Eye (tissue), 1 donor: ENCODE results near the gene ZNF222.

Experiments
- DNase-seq: peaks from one replicate; pipeline ENCODE4 v3.0.0-alpha.2; 2015

ZNF222 gene

GRCh38 chr19:44025217-44025936, at the start of gene ZNF222:
ZNF222 (plus strand) TSS chr19:44025379; CDS start chr19:44025437, 58 bp downstream.
- DNase-seq = peak; percentile 96

GRCh38 chr19:43976732-43977131, 48.4 kb upstream of the ZNF222 start:
- DNase-seq = no peak

- DNase-seq = no peak
Measured at GRCh38 chr19:43983544-43983911, 41.7 kb upstream of the ZNF222 start.

GRCh38 chr19:43983912-43984686, 41.1 kb upstream of the ZNF222 start, which contains the start of gene ZNF155:
ZNF155 (plus strand) TSS chr19:43984188; CDS start chr19:43988544, 4,356 bp downstream.
- peak; percentile 98 for DNase-seq

- no peak for DNase-seq
Measured at GRCh38 chr19:43984687-43985000, 40.5 kb upstream of the ZNF222 start.

GRCh38 chr19:43997631-43998290, 27.4 kb upstream of the ZNF222 start:
- no peak for DNase-seq

GRCh38 chr19:44002212-44002565, 23.0 kb upstream of the ZNF222 start:
- DNase-seq = no peak

- DNase-seq = peak; percentile 99
Measured at GRCh38 chr19:44002566-44003460, 22.4 kb upstream of the ZNF222 start, which contains the start of gene ZNF230. ZNF230 (plus strand) TSS chr19:44002957; CDS start chr19:44007079, 4,122 bp downstream.

GRCh38 chr19:44003461-44004009, 21.6 kb upstream of the ZNF222 start:
- DNase-seq = peak; percentile 5

- no peak for DNase-seq
Measured at GRCh38 chr19:44005973-44006372, 19.2 kb upstream of the ZNF222 start.

GRCh38 chr19:44007473-44007872, 17.7 kb upstream of the ZNF222 start:
- DNase-seq = no peak

- peak; percentile 1 for DNase-seq
Measured at GRCh38 chr19:44010468-44010867, 14.7 kb upstream of the ZNF222 start.

GRCh38 chr19:44019498-44019897, 5.7 kb upstream of the ZNF222 start:
- DNase-seq = no peak

- DNase-seq = no peak
Measured at GRCh38 chr19:44021221-44021620, 4.0 kb upstream of the ZNF222 start.

GRCh38 chr19:44024900-44025216, 321 bp upstream of the ZNF222 start:
- DNase-seq = no peak

GRCh38 chr19:44026622-44027021, 1.4 kb downstream of the ZNF222 start:
- no peak for DNase-seq

- no peak for DNase-seq
Measured at GRCh38 chr19:44032001-44032610, 6.9 kb downstream of the ZNF222 start.

GRCh38 chr19:44042147-44042546, 17.0 kb downstream of the ZNF222 start:
- no peak for DNase-seq

GRCh38 chr19:44050740-44051649, 25.8 kb downstream of the ZNF222 start:
- no peak for DNase-seq

- DNase-seq = peak; percentile 97
Measured at GRCh38 chr19:44051650-44052402, 26.6 kb downstream of the ZNF222 start, which contains the start of gene ZNF223. ZNF223 (plus strand) TSS chr19:44052036; CDS start chr19:44055177, 3,141 bp downstream.
